Smooth muscle cell (in vitro differentiated cells): Measurements from ENCODE around the gene UBE2H. TPM values are rescaled to one million over a fixed set of nuclear protein-coding genes. Genes with fewer than 3 reads are reported as not detected.

Experiments
- DNase-seq: peaks from one replicate; lab custom pipeline; 2025; ENCODE audit not compliant: unreplicated experiment; lab: John Stamatoyannopoulos, UW
- H2AFZ ChIP-seq: fragments of 200-600 bp; sonication (generic); 2 replicates; pipeline ENCODE4 v1.6.0; 2016; ENCODE audit warnings: antibody characterized with exemption, low read depth, mild to moderate bottlenecking
- H3F3A ChIP-seq: fragments of 200-600 bp; sonication (generic); 2 replicates; pipeline ENCODE4 v1.6.0; 2017; ENCODE audit warnings: antibody characterized with exemption, low read depth
- H3K27ac ChIP-seq: fragments of 200-600 bp; sonication (generic); 2 replicates; pipeline ENCODE4 v1.5.1; 2016; ENCODE audit warnings: low read depth, mild to moderate bottlenecking
- H3K27me3 ChIP-seq: fragments of 200-600 bp; sonication (generic); 2 replicates; pipeline ENCODE4 v1.6.1; 2016; ENCODE audit warnings: low read depth, mild to moderate bottlenecking
- H3K36me3 ChIP-seq: fragments of 200-600 bp; sonication (generic); 2 replicates; pipeline ENCODE4 v1.5.1; 2016; ENCODE audit warnings: low read depth
- H3K4me1 ChIP-seq: fragments of 200-600 bp; sonication (generic); 2 replicates; pipeline ENCODE4 v1.5.1; 2016; ENCODE audit warnings: low read depth
- H3K4me2 ChIP-seq: fragments of 200-600 bp; sonication (generic); 2 replicates; pipeline ENCODE4 v1.6.0; 2016; ENCODE audit warnings: mild to moderate bottlenecking
- H3K4me3 ChIP-seq: fragments of 200-600 bp; sonication (generic); 2 replicates; pipeline ENCODE4 v1.5.1; 2016; ENCODE audit warnings: mild to moderate bottlenecking
- H3K79me2 ChIP-seq: fragments of 200-600 bp; sonication (generic); 2 replicates; pipeline ENCODE4 v1.6.0; 2016; ENCODE audit warnings: low read depth, mild to moderate bottlenecking
- H3K9ac ChIP-seq: fragments of 200-600 bp; sonication (generic); 2 replicates; pipeline ENCODE4 v1.6.0; 2016; ENCODE audit warnings: low read depth
- H3K9me3 ChIP-seq: fragments of 200-600 bp; sonication (generic); replicated peaks from 2 replicates; pipeline ENCODE4 v1.5.1; 2016; ENCODE audit warnings: low read depth
- H4K20me1 ChIP-seq: fragments of 200-600 bp; sonication (generic); 2 replicates; pipeline ENCODE4 v1.6.0; 2016; ENCODE audit warnings: low read depth
- CTCF ChIP-seq: fragments of 200-600 bp; sonication (generic); IDR thresholded peaks from 2 replicates; pipeline ENCODE4 v1.5.1; 2017; ENCODE audit warnings: borderline replicate concordance, mild to moderate bottlenecking, antibody characterized with exemption; ENCODE audit not compliant: insufficient read depth, poor library complexity, severe bottlenecking
- WGBS: methylation state at CpG from one replicate; pipeline ENCODE4 v1.1.7; 2016; ENCODE audit warnings: low lambda C conversion rate; 5-methylcytosine and 5-hydroxymethylcytosine counted together
- polyA plus RNA-seq: library from polyadenylated mRNA; unstranded; fragments of >200 nt; fragmentation: Nextera tagmentation; extraction: Ambion mirVana; gene quantifications from 2 replicates; pipeline ENCODE4 v1.2.1, GENCODE V29; 2016
- total RNA-seq: library from RNA; depleted of rRNA; stranded (reverse); fragments of >200 nt; gene quantifications from 2 replicates; pipeline ENCODE4 v1.2.3, GENCODE V29; 2014

The UBE2H gene
- total and polyA plus RNA-seq, 2 experiments from 2014 or later: 66.1 to 94.5 TPM

- 89% methylated on average over 8 of the region's 8 CpGs for WGBS
- Histone ChIP-seq H3K4me2 (no peak overlapping the region), H3K9me3 (no peaks in the 10 kb centered on the region)
Observed at GRCh38 chr7:129955993-129956543, 3.3 kb upstream of the UBE2H start.

GRCh38 chr7:129952086-129952652 lies 591 bp downstream of the UBE2H start:
- Histone ChIP-seq H3K27ac (peak overlapping the region; percentile 94), H3K9me3 (no peaks in the 10 kb centered on the region), H3K4me2 (peak overlapping the region; percentile 97), H3F3A (peaks cover 16% of the 10 kb centered on the region), H3K79me2 (peaks cover 47% of the 10 kb centered on the region), H3K4me1 (peaks cover 13% of the 10 kb centered on the region), H3K36me3 (no peaks in the 10 kb centered on the region), H3K27me3 (no peaks in the 10 kb centered on the region), H2AFZ (no peak overlapping the region), H4K20me1 (peaks cover 46% of the 10 kb centered on the region), H3K9ac (peak overlapping the region; percentile 98), H3K4me3 (peak overlapping the region; percentile 97)
- 1% methylated on average over 34 of the region's 43 CpGs for WGBS
- no peak for TF ChIP-seq CTCF
- DNase-seq: no peak

More at GRCh38 chr7:129955993-129956543, 3.3 kb upstream of the UBE2H start:
- H3F3A ChIP-seq: peaks cover 5% of the 10 kb centered on the region
- peaks cover 8% of the 10 kb centered on the region for H4K20me1 ChIP-seq
- no peak for DNase-seq
- H3K27ac ChIP-seq: peak overlapping the region; percentile 30
- no peaks in the 10 kb centered on the region for H3K27me3 ChIP-seq
- H3K79me2 ChIP-seq: peaks cover 15% of the 10 kb centered on the region
- H3K36me3 ChIP-seq: no peaks in the 10 kb centered on the region
- no peak overlapping the region for H2AFZ ChIP-seq
- H3K9ac ChIP-seq: no peak overlapping the region
- H3K4me3 ChIP-seq: no peak overlapping the region
- peaks cover 6% of the 10 kb centered on the region for H3K4me1 ChIP-seq
- no peak for TF ChIP-seq CTCF

GRCh38 chr7:129951226-129952085 lies 1.3 kb downstream of the UBE2H start:
- no peak for TF ChIP-seq CTCF
- peaks cover 16% of the 10 kb centered on the region for H3F3A ChIP-seq
- H3K27ac ChIP-seq: peak overlapping the region; percentile 94
- H3K4me2 ChIP-seq: peak overlapping the region; percentile 97
- peaks cover 53% of the 10 kb centered on the region for H4K20me1 ChIP-seq
- no peak overlapping the region for H2AFZ ChIP-seq
- peaks cover 13% of the 10 kb centered on the region for H3K4me1 ChIP-seq
- no peaks in the 10 kb centered on the region for H3K36me3 ChIP-seq
- no peaks in the 10 kb centered on the region for H3K9me3 ChIP-seq
- no peaks in the 10 kb centered on the region for H3K27me3 ChIP-seq
- H3K79me2 ChIP-seq: peaks cover 54% of the 10 kb centered on the region
- DNase-seq: no peak
- H3K4me3 ChIP-seq: peak overlapping the region; percentile 97
- peak overlapping the region; percentile 98 for H3K9ac ChIP-seq
- WGBS: 2% methylated on average over 8 of the region's 8 CpGs
